Subcutaneous adipose tissue (tissue), 4 donors: ENCODE results near the gene MSI2. TPM values are rescaled to one million over a fixed set of nuclear protein-coding genes. Genes with fewer than 3 reads are reported as not detected.

Experiments used
- total RNA-seq, 4 donors: library from RNA; depleted of rRNA; stranded (reverse); fragments of >200 nt; gene quantifications; one replicate each; pipeline ENCODE4 v1.1.0, GENCODE V29; 2016
- TF ChIP-seq, protein P1 (sequence below): fragments of 450-650 bp; IDR thresholded peaks from one replicate; pipeline ENCODE4 v1.5.1; 2016; ENCODE audit warnings: low read depth, mild to moderate bottlenecking, control low read depth, antibody characterized with exemption, moderate library complexity

MSI2 gene
- total RNA-seq, 4 donors from 2014 or later, result 9.5 to 12.9 (median 10.9) TPM

DNA sequence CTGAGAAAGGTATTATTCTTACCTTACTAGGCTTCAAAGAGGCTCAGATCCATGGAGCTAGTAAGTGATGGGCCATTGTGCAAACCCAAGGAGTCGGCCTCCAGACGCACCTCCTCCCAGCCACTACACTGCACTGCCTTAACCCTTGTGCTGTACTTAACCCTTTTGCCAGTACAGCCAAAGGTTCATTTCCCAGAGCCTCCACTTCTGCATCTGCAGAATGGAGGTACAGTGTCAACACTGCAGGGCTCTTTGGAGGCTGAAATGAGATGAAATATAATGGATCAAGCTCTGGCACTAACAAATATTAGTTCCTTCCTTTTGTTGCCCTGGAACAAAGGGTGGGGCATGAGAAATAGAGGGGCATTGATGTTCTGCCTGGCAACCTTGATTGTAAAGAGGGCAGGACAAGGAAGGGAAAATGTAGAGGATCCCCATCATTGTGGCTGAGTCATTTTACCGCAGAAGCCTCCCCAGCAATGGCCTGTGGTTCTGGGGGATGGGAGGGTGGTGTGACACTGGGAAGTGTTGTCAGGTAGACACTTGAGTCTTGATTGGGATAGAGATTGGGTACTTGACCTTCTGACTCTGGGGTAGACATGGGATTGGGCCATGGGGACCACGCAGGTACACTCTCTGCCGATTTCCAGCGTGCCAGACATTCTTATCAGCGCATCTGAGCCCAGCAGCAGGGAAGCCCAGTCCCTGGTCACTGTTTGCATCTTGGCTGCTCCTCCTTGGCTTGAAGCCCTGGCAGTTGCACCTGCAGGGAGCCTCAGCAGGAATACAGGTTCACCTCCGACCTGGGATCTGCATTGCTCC is 84.0 kb downstream of the MSI2 start:
- TF ChIP-seq, protein P1, sequence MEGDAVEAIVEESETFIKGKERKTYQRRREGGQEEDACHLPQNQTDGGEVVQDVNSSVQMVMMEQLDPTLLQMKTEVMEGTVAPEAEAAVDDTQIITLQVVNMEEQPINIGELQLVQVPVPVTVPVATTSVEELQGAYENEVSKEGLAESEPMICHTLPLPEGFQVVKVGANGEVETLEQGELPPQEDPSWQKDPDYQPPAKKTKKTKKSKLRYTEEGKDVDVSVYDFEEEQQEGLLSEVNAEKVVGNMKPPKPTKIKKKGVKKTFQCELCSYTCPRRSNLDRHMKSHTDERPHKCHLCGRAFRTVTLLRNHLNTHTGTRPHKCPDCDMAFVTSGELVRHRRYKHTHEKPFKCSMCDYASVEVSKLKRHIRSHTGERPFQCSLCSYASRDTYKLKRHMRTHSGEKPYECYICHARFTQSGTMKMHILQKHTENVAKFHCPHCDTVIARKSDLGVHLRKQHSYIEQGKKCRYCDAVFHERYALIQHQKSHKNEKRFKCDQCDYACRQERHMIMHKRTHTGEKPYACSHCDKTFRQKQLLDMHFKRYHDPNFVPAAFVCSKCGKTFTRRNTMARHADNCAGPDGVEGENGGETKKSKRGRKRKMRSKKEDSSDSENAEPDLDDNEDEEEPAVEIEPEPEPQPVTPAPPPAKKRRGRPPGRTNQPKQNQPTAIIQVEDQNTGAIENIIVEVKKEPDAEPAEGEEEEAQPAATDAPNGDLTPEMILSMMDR, result no peak

DNA sequence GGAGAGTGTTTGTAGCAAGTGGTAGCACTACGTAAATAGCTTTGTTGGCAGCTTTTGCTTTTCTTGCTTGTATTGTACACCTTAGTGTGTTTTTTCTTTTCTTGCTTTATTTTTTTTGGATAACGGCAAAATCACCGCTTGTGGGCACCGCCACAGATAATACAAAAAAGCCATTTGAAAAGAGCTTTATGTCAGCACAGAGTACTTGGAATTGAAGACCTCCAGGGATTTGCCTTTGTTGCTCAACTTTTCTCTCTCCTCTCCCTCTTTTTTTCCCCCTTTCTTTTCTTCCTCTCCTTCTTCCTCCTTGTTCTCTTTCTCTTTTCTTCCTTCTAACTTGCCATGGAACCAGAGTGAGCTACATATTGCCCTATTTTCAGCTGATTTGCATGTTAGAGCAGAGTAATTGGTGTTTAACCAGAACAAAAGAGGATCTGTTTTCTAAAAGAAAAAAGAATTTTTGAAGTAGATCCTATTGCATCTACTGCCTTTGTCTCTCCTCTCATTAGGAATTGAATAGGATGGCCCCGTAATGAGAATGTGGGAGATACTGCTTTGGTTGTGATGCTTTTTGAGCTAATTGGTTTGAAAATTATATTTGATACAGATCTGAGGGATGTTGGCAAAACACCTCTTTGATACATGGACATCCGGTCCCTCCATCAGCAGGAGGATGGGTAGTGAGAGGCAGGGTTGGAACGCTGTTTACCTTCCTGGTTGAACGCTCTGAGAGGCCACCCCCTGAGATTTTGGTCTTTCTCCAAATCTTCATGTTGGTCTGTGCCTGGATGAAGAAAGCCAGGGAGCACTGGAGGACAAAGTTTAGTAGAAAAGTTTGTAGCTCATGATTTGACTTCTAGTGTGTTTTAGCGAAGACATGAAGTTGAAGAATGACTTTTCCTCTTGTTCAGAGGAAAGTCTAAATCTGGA is 85.6 kb downstream of the MSI2 start:
- TF ChIP-seq, protein P1, result no peak

DNA sequence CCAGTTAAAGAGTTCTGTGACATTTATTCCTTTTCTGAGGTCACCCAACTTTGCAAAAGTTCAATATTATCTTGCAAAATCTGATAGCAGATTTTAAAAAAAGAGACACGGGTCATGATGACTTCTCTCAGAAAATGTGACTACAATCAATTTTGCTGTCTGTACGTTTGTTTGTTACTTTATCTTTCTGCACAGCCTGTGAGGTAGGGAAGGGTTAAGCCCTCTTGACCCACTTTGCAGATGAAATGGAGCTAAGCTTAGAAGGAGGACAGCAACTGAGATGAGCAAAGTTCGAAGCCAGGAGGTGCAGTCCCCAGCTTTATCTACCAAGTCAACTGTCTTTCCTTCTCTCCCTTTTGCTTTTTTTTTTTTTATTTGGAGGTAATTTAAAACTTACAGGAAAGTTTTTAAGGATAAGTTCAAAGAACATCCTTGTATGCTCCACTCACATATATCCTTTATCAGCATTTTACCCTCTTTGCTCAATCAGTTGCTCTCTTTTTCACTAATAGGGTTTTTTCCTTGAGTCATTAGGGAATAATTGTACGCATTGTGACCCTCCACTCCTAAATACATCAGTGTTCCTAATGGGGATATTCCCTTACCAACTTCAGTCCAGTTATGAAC is 86.8 kb downstream of the MSI2 start:
- TF ChIP-seq, protein P1, result no peak

DNA sequence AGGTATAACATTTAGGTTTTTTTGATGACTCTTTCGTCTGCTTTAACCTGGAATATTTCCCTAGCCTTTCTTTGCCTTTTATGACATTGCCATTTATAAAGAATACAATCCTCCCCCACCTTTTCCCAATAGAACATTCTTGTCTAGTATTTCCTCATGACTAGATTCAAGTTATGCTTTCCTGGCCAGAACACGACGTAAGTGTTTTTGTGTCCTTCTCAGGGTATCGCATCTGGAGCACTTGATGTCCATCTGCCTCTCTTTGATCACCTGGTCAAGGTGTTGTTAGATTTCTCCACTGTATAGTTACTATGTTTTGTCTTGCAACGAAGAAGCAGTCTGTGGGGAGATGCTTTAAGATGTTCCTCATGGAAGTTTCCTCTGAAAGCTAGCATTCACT is 87.4 kb downstream of the MSI2 start:
- TF ChIP-seq, protein P1, result no peak

DNA sequence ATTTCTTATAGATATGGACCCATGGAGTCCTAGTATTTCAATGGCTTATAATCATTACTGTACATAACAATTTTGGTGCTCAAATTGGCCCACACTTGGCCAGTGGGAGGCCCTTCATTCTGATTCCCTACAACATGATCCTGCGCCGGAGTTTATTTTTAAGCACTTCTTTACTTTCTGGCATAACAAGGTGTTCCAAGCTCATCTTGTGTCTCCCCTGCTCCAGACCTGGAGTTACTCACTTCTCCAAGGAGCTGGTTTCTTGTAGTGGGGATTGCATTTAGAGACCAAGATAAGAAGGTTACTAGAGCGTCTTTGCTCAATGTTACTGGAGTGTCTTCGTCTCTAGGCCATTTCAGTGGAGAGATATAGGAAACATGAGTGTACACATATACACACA is 87.9 kb downstream of the MSI2 start:
- TF ChIP-seq, protein P1, result no peak

DNA sequence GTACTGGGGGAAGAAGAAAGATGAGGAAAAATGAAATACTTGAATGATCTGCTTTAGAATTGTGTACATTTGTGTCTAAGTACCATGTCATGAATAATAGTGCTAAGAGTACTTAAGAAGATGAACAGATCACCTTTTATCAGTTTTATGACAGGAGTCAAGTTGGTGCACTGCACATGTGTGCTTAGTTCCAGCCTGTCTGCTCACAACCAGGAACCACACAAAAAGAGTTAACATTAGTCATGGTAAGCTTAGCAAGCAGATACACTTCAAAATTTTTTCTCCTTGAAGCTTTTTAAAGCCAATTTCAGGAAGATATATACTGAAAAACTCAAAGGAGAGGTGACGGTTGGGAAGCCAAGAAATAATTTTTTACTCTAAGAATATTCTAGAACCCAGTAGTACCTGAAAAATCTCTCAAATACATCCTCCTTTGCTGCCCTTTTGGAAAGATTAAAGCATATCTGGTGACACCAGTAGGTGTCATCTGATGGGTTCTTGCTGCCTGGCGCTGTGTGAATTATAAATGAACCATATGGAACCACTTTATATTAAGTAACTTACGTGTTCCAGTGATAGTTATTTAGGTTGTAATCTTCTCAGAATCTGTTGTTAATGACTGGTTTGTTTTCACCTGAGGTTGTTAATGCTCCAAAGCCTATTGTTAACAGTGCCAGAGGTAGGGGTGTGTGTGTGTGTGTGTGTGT is 93.4 kb downstream of the MSI2 start:
- TF ChIP-seq, protein P1, result no peak
